Testis (tissue), 2 donors: ENCODE results near the gene AIRE.

Source experiments
- CTCF ChIP-seq, 3 experiments: fragments of 450-650 bp in 2 of 3; fragments of 200-600 bp in 1 of 3; sonication (generic) in 1 of 3; IDR thresholded peaks; one replicate each; pipeline ENCODE4 v1.5.1; 2016 to 2019; ENCODE audit warnings: antibody characterized with exemption in 3 of 3, mild to moderate bottlenecking in 2 of 3, moderate library complexity in 1 of 3
- POLR2A ChIP-seq: fragments of 450-650 bp; IDR thresholded peaks from one replicate; pipeline ENCODE4 v1.6.1; 2017; ENCODE audit warnings: antibody characterized with exemption, mild to moderate bottlenecking, moderate library complexity

GRCh38 chr21:44315691-44316203 is 30.1 kb downstream of the AIRE start:
- TF ChIP-seq CTCF (IDR thresholded peaks at IDR 0.05), result no peak
- no peak for TF ChIP-seq POLR2A
